GM12891 (cell line): Measurements from ENCODE around the gene RBM23.
"Not testable (repeated sequence)": the region's sequence is repeated elsewhere in the genome, so short reads cannot be mapped to it uniquely, and the experiment has no call there.

Source experiments
- DNase-seq: peaks from one replicate; pipeline ENCODE4 v3.0.0; 2011; ENCODE audit warnings: low spot score; ENCODE audit not compliant: insufficient read length
- FAIRE-seq: peaks from 2 replicates; lab custom pipeline; 2011; peaks lifted over from hg19 to GRCh38; lab: Jason Lieb, UNC
- PAX5 ChIP-seq: IDR thresholded peaks from 2 replicates; pipeline ENCODE4 v1.6.1; 2011; ENCODE audit warnings: low read length, moderate library complexity, mild to moderate bottlenecking; ENCODE audit not compliant: insufficient read depth, severe bottlenecking
- POLR2A ChIP-seq: IDR thresholded peaks from 2 replicates; pipeline ENCODE4 v1.6.1; 2011; ENCODE audit warnings: low read depth, low read length, control low read depth
- POLR2AphosphoS5 ChIP-seq: IDR thresholded peaks from 2 replicates; pipeline ENCODE4 v1.6.1; 2011; ENCODE audit warnings: low read depth, low read length, control low read depth
- POU2F2 ChIP-seq: IDR thresholded peaks from 2 replicates; pipeline ENCODE4 v1.6.1; 2011; ENCODE audit warnings: low read depth, mild to moderate bottlenecking, control low read depth, low read length, moderate library complexity
- SPI1 ChIP-seq: IDR thresholded peaks from 2 replicates; pipeline ENCODE4 v1.6.1; 2011; ENCODE audit warnings: low read depth, low read length, control low read depth
- TAF1 ChIP-seq: IDR thresholded peaks from 2 replicates; pipeline ENCODE4 v1.6.1; 2011; ENCODE audit warnings: low read depth, low read length, control low read depth

RBM23 gene

DNA sequence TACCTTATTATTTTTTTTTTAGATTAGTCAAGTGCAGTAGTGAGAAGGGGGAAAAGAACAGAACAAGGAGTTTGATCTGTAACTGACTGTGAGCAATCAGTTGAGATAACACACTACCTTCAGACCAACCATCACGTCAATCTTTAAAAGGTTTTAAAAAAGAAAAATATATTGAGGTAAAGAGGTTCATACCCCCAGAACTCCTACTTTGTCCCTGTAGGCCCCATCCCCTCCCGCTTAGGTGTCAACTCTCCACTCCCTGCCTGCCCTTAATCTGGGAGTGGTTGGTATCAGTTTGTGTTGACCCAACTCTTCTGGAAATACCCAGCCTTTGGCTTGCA lies 66.4 kb downstream of the RBM23 start:
- FAIRE-seq = no peak
- no peak for DNase-seq
- no peak for TF ChIP-seq POLR2A
- TF ChIP-seq PAX5 = no peak
- TF ChIP-seq POLR2AphosphoS5 = no peak
- TF ChIP-seq POU2F2 = no peak
- no peak for TF ChIP-seq TAF1
- no peak for TF ChIP-seq SPI1

DNA sequence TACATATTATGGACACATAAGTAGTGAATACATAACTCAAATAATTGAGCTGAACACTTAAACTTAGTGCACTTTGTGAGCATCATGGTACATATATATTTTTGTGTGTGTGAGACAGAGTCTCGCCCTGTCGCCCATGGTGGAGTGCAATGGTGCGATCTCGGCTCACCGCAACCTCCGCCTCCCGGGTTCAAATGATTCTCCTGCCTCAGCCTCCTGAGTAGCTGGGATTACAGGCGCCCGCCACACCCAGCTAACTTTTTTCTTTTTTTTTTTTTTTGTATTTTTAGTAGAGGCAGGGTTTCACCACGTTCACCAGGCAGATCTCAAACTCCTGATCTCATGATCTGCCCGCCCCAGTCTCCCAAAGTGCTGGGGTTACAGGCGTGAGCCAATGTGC lies 66.8 kb downstream of the RBM23 start:
- FAIRE-seq, DNase-seq: not testable (repeated sequence)

DNA sequence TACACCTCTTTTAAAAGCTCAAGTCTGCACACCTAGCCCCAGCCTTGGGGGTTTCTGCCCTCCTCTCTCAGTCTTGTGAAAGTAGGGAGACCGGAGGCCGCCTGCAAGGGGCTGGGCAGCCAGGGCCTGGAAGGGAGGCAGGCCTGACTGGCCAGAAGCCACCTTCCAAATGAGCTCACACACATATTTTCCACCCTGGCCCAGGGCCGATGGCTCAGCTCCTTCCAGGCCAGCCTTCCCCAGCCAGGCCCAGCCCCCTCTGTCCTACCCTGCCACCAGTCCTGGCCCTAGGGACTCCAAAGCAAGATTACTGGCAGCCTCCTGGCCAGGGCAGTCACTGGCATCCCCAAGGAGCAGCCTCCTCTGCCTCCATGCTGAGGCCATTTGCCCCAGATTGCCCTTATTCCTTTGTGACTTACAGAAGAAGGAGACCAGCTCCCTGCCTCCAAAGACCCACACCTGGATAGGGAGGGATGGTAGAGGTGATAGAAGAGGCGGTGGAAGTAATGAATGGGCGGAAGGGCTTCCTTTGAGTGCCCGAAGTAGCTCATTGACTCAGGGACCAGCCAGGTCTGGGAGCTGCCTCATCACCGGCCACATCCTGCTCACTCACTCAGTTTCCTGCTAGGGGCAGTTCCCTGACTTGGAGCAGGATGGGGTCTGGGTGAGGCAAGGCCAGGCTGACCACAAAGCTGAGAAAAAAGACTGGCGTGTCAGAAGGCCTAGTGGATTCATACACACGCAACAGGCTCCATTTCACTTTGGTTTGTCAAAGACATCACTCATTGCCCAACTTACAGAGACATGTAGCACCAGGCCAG lies 67.8 kb downstream of the RBM23 start:
- DNase-seq = no peak
- FAIRE-seq = peak; percentile 13
- TF ChIP-seq SPI1 (no peak), TAF1 (no peak), POLR2AphosphoS5 (no peak), PAX5 (no peak), POLR2A (no peak), POU2F2 (no peak)

DNA sequence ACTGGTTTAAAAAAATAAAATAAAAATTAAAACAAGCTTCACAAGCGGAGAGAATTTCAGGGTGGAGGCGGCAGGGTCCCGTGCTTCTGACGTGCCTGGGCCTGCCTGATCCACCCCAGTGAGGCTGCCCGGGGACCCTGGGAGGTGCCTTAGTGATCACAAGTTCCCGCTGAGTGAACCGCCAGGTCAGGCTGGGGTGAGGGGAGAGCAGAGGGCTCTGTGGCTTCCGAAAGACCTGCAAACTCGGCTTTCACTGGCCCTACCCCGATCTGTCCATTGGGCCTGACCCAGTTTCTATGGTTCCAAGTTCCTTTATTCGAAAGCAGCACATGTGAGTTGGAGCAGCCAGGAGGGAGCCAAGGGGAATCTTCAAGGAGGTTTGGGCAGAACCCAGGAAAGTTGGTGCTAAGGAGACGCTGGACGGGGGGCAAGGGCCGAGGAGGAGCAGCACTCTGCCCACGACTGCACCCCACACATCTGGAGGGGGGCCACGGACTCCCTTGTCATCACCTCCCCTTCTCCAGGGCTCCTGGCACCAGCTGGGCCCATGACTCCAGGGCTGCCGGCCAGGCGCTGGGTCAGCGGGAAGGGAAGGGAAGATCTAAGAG lies 69.6 kb downstream of the RBM23 start:
- FAIRE-seq = no peak
- no peak for DNase-seq
- TF ChIP-seq TAF1 (no peak), SPI1 (no peak), POU2F2 (no peak), PAX5 (no peak), POLR2AphosphoS5 (no peak), POLR2A (no peak)

DNA sequence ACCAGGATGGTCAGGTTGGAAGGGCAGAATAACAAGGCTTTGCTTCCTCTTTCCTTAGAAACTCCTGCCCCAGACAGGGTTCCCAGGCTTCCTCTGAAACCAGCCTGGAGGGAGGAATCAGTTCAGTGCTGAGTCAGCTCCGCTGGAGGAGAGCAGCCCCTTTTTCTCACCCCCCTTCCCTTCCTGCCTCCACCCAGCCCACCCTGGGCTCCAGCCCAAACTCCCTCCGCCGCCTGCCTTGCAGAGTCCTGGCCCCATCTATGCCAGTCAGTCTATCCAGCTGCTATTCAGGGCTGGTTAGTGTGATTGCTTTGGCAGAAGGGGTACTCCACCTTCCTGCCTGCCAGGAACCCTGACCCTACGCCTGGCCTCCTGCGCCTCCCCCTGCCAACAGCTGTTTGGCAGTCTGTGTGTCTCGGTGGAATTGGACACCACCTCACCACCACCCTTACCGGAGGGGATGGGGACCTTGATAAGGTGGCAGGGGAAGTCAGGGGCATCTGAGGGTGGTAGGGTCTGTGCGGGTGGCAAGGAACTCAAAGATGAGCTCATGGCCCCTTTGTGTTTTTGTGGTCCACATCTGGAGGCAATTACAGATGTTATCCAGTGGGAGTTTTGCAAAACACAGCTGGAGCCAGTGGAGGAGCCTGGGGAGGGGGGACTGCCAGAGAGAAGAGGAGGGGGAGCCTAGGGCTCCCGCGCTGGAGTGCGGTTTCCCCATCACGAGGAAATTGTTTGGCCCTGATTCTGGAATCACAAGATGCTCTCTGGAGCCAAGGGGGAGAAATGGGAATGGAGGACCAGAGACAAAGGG lies 70.4 kb downstream of the RBM23 start:
- no peak for TF ChIP-seq POLR2AphosphoS5
- DNase-seq (peak; percentile 32), FAIRE-seq (no peak)

DNA sequence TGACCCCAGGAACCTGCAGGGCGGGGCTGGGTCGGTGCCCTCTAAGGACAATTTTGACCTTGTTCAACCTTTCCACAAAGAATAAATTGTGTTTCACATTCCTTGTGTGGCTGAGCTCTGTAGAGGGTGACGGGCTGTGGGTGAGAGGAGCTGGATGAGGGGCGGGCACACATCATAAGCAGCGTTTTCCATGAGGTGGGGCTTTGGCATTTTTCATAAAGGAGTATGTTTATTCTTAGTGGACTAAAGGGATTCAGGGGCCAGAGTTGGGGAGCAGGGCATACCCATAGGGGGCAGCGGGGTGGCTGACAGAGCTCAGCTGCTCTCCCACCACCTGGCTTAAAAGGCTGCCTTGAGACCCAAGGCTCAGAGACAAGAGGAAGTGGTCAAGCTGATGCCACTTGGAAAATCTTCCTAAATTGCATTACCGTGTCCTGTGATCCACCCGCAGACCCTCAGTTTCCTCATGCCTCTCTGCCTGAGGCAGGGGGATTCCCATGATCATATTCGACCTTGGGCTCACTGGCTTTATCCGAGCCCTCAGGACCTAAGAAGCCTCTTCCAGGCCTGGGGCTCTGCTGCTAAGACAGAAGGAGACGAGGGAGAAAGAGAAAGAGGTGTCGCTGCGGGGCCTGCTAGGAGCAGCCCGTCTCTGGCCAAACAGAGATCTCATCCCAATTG lies 71.1 kb downstream of the RBM23 start:
- TF ChIP-seq SPI1 (peak; percentile 46; the same call in 1 of the 2 replicates), PAX5 (no peak)
- FAIRE-seq (no peak), DNase-seq (no peak)

DNA sequence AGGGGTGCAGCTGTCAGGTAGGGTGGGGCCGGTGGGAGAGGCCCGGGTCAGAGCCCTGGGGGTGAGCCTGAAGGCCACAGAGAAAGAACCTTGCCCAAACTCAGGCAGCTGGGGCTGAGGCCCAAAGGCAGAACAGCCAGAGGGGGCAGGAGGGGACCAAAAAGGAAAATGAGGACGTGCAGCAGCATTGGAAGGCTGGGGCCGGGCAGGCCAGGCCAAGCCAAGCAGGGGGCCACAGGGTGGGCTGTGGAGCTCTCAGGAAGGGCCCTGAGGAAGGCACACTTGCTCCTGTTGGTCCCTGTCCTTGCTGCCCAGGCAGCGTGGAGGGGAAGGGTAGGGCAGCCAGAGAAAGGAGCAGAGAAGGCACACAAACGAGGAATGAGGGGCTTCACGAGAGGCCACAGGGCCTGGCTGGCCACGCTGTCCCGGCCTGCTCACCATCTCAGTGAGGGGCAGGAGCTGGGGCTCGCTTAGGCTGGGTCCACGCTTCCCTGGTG lies 72.1 kb downstream of the RBM23 start:
- DNase-seq (no peak), FAIRE-seq (no peak)
- no peak for TF ChIP-seq SPI1
- TF ChIP-seq POLR2AphosphoS5 = no peak

DNA sequence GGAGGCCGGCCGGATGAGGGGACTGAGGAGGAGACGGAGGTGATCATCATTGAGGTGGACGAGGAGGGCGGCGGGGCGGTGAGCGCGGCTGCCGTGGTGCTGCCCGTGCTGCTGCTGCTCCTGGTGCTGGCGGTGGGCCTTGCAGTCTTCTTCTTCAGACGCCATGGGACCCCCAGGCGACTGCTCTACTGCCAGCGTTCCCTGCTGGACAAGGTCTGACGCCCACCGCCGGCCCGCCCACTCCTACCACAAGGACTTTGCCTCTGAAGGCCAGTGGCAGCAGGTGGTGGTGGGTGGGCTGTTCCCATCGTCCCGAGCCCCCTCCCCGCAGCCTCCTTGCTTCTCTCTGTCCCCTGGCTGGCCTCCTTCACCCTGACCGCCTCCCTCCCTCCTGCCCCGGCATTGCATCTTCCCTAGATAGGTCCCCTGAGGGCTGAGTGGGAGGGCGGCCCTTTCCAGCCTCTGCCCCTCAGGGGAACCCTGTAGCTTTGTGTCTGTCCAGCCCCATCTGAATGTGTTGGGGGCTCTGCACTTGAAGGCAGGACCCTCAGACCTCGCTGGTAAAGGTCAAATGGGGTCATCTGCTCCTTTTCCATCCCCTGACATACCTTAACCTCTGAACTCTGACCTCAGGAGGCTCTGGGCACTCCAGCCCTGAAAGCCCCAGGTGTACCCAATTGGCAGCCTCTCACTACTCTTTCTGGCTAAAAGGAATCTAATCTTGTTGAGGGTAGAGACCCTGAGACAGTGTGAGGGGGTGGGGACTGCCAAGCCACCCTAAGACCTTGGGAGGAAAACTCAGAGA lies 72.9 kb downstream of the RBM23 start:
- FAIRE-seq (no peak), DNase-seq (no peak)
- TF ChIP-seq SPI1 (no peak), POLR2AphosphoS5 (no peak), TAF1 (no peak), POLR2A (no peak), POU2F2 (no peak), PAX5 (no peak)

DNA sequence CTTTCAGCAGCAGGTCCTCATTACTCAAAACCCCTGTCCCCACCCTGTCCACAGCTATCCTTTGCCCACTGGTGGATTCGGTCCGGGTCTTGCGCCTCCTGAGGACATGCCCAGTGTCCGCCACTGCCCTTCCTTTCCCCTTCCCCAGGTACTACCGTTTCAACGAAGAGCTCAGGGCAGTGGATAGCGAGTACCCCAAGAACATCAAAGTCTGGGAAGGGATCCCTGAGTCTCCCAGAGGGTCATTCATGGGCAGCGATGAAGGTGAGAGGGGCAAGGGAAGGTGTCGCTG lies 73.9 kb downstream of the RBM23 start:
- DNase-seq = no peak
- TF ChIP-seq POLR2A (no peak), POLR2AphosphoS5 (no peak), POU2F2 (no peak), SPI1 (no peak), PAX5 (no peak), TAF1 (no peak)
- FAIRE-seq = no peak
